Measurements from ENCODE around the gene SFRP4.
"Not testable (repeated sequence)": the region's sequence is repeated elsewhere in the genome, so short reads cannot be mapped to it uniquely, and the experiment has no call there.

SFRP4 gene

DNA sequence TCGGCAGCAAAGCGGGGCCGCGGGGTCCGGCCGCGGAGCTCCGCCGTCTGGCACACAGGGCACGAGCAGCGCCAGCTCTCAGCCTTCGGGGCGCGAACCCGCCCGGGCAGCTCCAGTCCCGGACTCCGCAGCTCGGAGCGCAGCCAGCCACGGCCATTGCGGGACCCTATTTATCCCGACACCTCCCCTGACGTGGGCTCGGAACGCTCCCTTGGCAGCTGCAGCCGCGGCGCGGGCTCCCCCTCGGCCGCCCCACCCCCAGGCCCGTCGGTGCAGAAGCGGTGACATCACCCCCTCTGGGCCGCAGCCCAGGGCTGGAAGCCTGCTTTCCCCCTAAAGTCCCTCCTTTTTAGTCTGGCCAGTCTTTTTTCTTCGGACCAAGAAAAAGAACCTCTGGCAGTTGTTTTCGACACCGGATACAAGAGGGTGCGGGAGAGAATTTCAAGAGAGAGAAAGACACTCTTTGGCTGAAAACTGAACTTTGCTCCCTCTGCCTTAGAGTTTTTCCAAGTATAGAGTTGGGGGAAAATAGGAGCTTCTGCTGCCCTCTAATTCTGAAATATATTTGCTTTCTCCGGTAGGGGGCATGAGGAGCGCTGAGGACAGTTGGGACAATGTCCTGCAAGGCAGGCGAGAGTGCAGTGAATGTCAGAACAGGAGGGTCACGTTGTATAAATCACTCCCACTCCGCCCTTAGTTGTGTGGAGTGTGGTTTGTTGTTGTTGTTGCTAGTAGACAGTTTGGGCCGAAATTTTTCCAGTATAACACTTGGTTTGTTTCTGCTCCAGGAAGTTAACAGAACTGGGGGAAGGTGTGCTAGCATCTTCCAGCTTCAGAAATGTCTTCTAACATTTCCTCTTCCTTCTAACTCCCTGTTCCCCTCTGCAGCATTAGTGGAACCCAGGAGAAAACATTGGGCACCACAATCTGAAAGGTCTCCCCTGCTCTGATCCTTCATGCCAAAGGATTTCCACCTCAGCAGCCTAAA, at the start of gene SFRP4:
Gene SFRP4 (minus strand): TSS at position 145 of the 988 bp plus-strand sequence. CDS start 280 bp downstream, outside the sequence.
- DNase-seq = peak in 1 of 2 experiments; percentile 8

DNA sequence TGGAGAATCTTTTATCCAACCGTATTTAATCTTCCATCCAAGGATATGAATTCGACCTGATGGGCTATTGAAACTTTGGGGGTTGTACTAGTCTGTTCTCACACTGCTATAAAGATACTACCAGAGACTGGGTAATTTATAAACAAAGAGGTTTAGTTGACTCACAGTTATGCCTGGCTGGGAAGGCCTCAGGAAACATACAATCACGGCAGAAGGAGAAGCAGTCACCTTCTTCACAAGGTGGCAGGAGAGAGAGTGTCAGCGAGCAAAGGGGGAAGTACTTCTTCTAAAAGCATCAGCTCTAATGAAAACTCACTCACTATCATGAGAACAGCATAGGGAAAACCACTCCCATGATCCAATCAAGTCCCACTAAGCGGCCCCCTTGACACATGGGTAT, 47.6 kb upstream of the SFRP4 start:
- no peak for DNase-seq

- DNase-seq = no peak
These were observed 44.6 kb upstream of the SFRP4 start for GRCh38 chr7:37961251-37961650.

GRCh38 chr7:37960483-37960882, 43.9 kb upstream of the SFRP4 start:
- DNase-seq = no peak

DNA sequence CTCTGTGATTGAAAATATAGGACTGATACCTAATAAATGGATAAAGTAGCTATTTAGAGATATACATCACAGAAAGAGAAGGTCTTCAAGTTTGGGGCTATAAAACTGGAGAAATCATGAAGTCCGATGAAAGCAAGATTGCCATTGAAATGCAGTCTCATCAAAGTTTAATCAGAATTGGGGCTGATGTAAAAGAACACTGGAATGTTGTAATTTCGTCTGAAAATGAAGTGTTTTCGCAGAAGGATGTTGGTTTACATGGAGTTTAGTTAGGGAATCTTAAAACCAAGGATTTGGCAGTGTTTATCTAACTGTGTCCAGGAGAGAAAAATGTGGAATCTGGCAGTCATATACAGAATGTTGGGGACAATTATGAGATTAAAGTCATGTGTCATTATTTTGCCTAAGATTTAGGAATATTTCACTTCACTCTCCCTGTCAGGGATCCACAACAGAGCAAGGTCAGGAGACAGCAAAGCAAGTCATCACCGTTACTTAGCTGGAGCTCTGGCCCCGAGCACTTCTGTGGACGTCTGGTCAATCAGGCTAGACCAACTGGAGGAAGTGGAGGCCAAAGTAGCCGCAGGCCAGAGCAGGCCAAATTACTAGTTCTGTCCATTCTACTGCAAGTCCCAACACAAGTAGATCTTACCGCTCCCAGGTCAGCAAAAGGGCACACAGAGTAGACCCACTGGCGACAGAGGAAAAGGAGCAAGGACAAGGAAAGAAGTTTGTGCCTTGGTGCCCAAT, 40.8 kb upstream of the SFRP4 start:
- no peak for DNase-seq

DNA sequence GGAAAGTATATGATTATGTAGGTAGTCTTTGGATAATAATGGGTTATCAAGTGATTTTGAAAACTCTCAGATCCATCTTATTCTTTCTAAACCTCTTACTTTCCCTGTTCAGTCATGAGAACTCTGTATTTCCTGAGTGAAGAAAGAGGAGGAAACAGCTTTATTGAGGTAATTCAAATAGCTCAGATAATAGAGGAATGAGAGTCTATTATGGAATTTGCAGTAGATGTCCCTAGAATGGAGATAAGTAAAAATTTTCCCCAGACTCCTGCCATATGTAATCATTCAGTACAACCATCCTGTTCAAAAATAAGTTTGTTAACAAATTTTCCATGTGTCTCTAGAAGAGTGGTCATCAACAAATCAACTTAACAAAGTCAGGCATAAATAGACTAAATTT, 40.2 kb upstream of the SFRP4 start:
- no peak for DNase-seq

DNA sequence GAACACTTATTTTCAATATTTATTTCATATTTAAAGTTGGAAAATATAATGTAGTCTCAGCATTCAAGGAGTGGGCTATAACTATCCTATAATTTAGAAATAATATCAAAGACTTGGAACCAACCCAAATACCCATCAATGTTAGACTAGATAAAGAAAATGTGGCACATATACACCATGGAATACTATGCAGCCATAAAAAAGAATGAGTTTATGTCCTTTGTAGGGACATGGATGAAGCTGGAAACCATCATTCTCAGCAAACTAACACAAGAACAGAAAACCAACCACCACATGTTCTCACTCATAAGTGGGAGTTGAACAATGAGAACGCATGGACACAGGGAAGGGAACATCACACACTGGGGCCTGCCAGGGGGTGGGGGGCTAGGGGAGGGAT, 37.6 kb upstream of the SFRP4 start:
- not testable (repeated sequence) for DNase-seq

DNA sequence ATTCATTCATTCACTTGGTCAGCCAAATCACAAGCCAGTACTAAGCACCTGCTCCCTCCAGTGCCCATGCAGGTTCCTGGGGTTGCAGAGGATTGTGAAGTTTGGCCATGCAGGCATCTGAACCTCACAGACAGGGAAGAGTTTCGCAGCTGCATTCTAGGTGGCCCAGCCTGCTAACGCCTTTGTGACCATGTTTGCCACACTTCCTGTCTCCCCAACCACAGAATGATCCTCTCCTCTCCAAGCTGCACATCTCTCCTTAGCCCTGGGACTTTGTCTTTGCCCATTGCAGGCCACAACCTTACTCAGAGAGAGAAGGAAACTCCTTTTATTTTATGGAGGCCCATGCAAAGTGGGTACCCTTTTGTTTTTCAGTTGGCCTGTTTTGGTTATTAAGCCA, 35.6 kb upstream of the SFRP4 start:
- DNase-seq = no peak

GRCh38 chr7:37947941-37948210, 31.3 kb upstream of the SFRP4 start:
- DNase-seq = no peak

- DNase-seq = no peak
These were observed 30.7 kb upstream of the SFRP4 start for GRCh38 chr7:37947138-37947940.

DNA sequence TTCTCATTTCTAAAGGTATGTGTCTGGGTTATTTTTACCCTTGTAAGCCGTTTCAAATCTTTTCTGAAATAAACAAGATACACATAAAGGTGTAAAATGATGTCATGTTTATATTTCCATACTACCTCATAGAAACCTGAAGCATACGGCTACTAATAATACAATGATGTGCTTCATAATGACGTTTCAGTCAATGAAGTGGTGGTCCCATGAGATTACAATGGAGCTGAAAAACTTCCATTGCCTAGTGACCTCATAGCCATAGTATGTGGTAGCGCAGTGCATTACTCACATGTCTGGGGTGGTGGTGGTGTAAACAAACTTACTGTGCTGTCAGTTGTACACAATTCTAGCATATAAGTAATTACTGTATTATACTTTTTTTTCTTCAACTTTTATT, 28.7 kb upstream of the SFRP4 start:
- DNase-seq = no peak

DNA sequence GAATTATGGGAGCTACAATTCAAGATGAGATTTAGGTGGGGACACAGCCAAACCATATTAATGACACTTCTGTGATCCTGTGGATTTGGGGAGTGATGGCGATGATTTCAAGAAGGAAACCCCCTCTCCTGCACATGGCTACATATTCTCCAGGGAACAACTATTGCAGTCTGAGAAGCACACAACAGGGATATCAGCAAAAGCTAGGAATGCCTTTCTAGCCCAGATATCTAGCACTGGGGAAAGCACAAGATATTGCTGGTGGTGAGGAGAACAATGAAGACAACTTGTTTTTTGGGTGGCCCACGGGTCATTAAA, 28.1 kb upstream of the SFRP4 start:
- no peak for DNase-seq

- no peak for DNase-seq
These were observed 27.5 kb upstream of the SFRP4 start for GRCh38 chr7:37943905-37944736.

DNA sequence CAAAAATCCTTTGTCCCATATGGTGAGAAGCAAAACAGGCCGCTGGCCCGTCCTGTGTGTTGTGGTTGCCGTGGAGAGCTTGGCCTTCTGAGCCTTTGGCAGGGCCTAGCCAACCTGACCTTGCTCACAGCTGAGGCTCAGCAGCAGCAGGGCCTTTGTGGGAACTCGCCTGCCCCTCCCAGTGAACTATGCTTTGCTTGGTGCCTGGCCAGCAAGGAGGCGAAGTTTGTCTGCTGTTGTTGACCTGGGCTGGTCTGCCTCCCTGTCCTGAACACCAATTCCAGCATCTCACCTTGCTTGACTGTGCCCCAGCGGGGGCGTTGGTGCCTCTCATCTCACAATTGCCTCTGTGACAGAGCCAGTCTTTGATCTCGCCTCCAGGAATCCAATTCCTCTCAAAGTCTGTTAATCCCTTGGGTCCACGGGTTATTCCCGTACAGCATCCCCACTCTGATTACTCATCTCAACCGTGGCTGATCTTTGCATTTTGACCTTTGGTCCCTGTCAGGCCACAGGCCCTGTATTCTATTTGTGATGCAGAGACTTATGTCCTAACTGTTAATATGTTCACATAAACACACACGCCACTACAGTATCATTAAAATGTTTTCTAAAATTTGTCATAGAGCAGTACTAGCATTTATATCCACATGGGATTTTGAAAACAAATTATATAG, 26.5 kb upstream of the SFRP4 start:
- no peak for DNase-seq

- no peak for DNase-seq
These were observed 16.5 kb upstream of the SFRP4 start for GRCh38 chr7:37933018-37933566.

DNA sequence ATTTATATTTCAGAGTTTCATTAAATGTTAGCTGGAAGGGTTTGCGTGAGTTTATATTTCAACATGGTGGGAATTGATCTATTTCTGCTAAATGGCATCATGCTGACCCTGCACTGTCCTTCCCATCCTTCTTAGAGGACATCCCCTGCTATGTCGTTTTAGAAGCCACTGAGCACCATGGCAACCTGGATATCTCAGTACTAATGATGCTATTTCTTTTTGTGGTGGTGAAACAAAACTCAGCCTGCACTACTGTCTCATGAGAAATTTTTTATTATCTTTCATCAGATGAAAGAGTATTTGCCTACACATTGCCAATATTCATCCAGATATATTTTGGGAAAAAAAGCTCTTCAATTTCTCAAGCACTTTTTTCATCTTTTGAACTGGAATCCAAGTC, 15.9 kb upstream of the SFRP4 start:
- DNase-seq = no peak

DNA sequence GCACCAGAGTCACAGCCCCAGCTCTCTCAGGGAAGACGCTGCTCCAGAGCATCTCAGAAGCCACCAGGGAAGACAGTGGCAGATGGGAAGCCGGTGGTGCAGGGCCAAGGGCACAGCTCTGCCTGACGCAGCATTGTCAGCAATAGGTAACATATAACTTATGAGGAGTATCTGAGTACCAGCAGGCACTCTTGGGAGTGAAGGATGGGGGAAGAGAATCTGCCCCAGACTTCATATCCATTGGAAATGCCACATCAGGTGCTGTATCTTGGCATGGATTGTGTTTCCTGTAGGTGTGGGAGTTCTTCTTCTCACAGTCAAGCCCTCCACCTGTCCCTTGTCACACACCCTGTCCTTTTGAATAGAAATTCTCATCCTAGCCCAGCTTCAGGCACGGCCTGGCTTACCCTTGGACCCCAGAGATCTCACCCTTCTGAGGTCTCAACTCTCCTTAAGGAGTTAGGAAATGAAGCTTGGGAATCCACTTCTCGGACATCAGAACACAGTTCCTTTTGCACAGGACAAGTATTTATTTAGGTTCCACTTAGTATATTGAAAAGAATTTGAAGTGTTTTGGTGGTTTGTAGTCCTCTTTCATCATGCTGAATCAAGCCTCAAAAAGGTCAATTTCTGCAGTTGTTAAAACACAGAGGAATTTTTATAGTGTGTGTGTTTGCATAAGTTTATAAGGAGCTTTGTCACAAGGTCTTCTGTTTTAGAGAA, 13.8 kb upstream of the SFRP4 start:
- DNase-seq = no peak

DNA sequence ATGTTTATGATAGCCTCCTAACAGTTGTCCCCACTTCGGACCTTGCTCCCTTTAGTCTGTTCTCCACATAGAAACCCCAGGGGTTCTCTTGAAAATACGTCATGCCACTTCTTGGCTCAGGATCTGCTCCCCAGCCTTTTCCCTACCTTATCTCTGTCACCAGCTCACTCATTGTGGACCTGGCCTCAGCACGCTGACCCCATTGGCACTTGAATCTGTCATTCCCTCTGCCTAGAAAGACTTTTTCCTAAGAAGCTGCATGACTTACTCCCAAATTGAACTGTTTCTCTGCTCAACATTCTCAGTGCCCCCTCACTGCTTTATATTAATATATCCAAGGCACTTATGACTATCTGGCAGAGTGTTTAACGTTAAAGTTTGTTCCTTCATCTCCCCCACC, 12.3 kb upstream of the SFRP4 start:
- DNase-seq = no peak

- no peak for DNase-seq
These were observed 11.3 kb upstream of the SFRP4 start for GRCh38 chr7:37927773-37928444.

- no peak for DNase-seq
These were observed 9.0 kb upstream of the SFRP4 start for GRCh38 chr7:37925620-37926019.

Data from activated CD4-positive, alpha-beta T cell treated with anti-CD3 and anti-CD28 coated beads, Interleukin-2, amount 50 U/mL, for 48 hours (primary cell).